Vein endothelial cell (primary cell): ENCODE data around the gene ABCG8. TPM values are rescaled to one million over a fixed set of nuclear protein-coding genes. Genes with fewer than 3 reads are reported as not detected.

Source experiments
- small RNA-seq: library from RNA; depleted of rRNA; stranded (forward); fragments of <200 nt; gene quantifications from one replicate; pipeline ENCODE3, GENCODE V24; 2012
- total RNA-seq: library from RNA; depleted of rRNA; stranded (reverse); fragments of >200 nt; gene quantifications from 2 replicates; pipeline ENCODE4 v1.2.3, GENCODE V29; 2012

The ABCG8 gene
- total RNA-seq, result not detected in 2 replicates

DNA sequence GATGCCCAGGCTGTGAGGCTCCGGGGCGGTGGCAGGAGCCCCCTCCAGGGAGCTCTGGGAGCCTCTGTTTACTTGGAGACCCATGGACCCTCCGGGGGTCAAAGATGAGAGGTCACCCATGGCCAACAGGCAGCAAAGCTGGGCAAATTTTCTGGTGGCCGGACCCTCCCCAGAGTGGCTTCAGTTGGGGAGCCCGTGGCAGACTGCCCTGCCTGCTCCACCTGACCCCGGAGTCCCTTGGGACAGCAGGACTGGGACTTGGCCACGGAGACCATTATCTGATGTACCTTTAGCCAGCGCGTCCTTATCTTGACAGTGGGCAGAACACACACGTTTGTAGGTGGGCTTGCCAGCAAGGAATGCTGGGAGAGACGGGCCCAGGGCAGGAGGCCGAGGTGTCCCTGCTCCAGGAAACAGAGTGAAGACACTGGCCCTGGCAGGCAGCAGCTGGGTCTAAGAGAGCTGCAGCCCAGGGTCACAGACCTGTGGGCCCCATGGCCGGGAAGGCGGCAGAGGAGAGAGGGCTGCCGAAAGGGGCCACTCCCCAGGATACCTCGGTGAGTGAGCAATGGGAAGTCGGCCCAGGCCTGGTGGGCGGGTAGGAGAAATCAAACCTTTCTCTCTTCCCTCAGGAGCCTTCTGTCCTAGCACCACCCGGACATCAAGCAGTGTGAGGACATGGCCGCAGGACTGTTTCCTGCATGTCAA, at the start of gene ABCG8, which contains the start of gene ABCG5:
ABCG8 (plus strand) TSS at position 412 of the 708 bp plus-strand sequence; CDS start at position 495, 83 bp downstream.
ABCG5 (minus strand) TSS at position 280 of the 708 bp plus-strand sequence; CDS start at position 120, 160 bp downstream.

Small RNA genes within 50 kb of the gene (small RNA-seq; reads per million reads assigned to genes)
- gene RN7SL455P (not detected), gene RNU6-1048P (not detected)

Other genes with a start within 250 kb of the ABCG8 start
- 21.6 and 21.8 TPM in 2 replicates for gene THADA, start 242.9 kb upstream of the ABCG8 start, total RNA-seq
- gene PLEKHH2, start 201.7 kb upstream of the ABCG8 start, total RNA-seq, result 0.33 and 0.57 TPM in 2 replicates
- gene C1GALT1C1L, start 162.5 kb upstream of the ABCG8 start, total RNA-seq, result 0.19 and 0.33 TPM in 2 replicates
- gene DYNC2LI1, start 64.9 kb upstream of the ABCG8 start, total RNA-seq, result 10.6 and 14.4 TPM in 2 replicates
- gene ABCG5, start 132 bp upstream of the ABCG8 start, total RNA-seq, result not detected in 2 replicates
- gene LRPPRC, start 157.0 kb downstream of the ABCG8 start, total RNA-seq, result 69.9 and 89.5 TPM in 2 replicates